Heart left ventricle (tissue), 16 donors: Measurements from ENCODE around the gene TM4SF5. TPM values are rescaled to one million over a fixed set of nuclear protein-coding genes. Genes with fewer than 3 reads are reported as not detected.

Experiments
- ATAC-seq, 4 donors: fragments of 200-7000 bp; cut with Tn5 transposase; one replicate each; pipeline ENCODE4 v1.9.1; 2020 to 2022; ENCODE audit warnings: moderate library complexity in 4 of 4, mild to moderate bottlenecking in 3 of 4, moderate number of reproducible peaks in 1 of 4
- DNase-seq, 5 donors: peaks; one replicate each; pipeline ENCODE4 v3.0.0-alpha.2; 2020
- H3K27ac ChIP-seq, 12 donors: fragments of 200-600 bp; sonication (generic) in 4 of 12; one replicate each; pipeline versions ENCODE4 v1.5.0 to v1.8.0; 2016 to 2022; ENCODE audit warnings: mild to moderate bottlenecking in 2 of 12
- H3K27me3 ChIP-seq, 9 donors: fragments of 200-600 bp; sonication (generic) in 2 of 9; one replicate each; pipeline versions ENCODE4 v1.5.1 to v1.8.0; 2016 to 2022; ENCODE audit warnings: mild to moderate bottlenecking in 3 of 9
- H3K36me3 ChIP-seq, 9 donors: fragments of 200-600 bp; sonication (generic) in 2 of 9; one replicate each; pipeline versions ENCODE4 v1.5.0 to v1.8.0; 2018 to 2022; ENCODE audit warnings: mild to moderate bottlenecking in 2 of 9
- H3K4me1 ChIP-seq, 12 donors: fragments of 200-600 bp; sonication (generic) in 4 of 12; one replicate each; pipeline versions ENCODE4 v1.5.0 to v1.8.0; 2016 to 2022; ENCODE audit warnings: mild to moderate bottlenecking in 3 of 12
- H3K4me3 ChIP-seq, 12 donors: fragments of 200-600 bp; sonication (generic) in 4 of 12; one replicate each; pipeline versions ENCODE4 v1.5.0 to v1.8.0; 2017 to 2022; ENCODE audit warnings: mild to moderate bottlenecking in 9 of 12, moderate library complexity in 4 of 12
- H3K9me3 ChIP-seq, 12 donors: fragments of 200-600 bp; sonication (generic) in 4 of 12; one replicate each; pipeline versions ENCODE4 v1.5.0 to v1.8.0; 2016 to 2022; ENCODE audit warnings: mild to moderate bottlenecking in 1 of 12
- POLR2A ChIP-seq, 2 donors: fragments of 450-650 bp; IDR thresholded peaks; one replicate each; pipeline ENCODE4 v1.6.1; 2017; ENCODE audit warnings: antibody characterized with exemption in 2 of 2, mild to moderate bottlenecking in 2 of 2, moderate library complexity in 2 of 2
- WGBS, 4 donors: extraction: QIAGEN DNeasy Blood & Tissue Kit in 2 of 4; methylation state at CpG; one replicate each; pipeline versions ENCODE4 v1.1.5 to v1.1.7; 2013 to 2018; 5-methylcytosine and 5-hydroxymethylcytosine counted together
- intact Hi-C, 10 donors: fragments of 100-400 bp; cut with DNase I; formaldehyde crosslinking; loops; one replicate each; pipeline versions ENCODE4 v1.11.1 to v1.14.2; 2022
- polyA plus RNA-seq, 2 donors: library from polyadenylated mRNA; stranded (reverse); fragments of 200-250 nt; gene quantifications; one replicate each; pipeline ENCODE4 v1.2.3, GENCODE V29; 2013
- total RNA-seq, 9 donors: library from RNA; depleted of rRNA in 2 of 9; stranded (reverse); fragments of >200 nt in 2 of 9; fragmentation: NEBNext Ultra II Directional in 3 of 9; extraction: Animal tissue kit (Norgen Biotek cat#: 25700) in 3 of 9; gene quantifications; one replicate each; pipeline versions ENCODE4 v1.1.0 to v1.2.4, GENCODE V29; 2016 to 2023
- TF ChIP-seq, protein P1 (sequence below), 12 donors: fragments of 200-600 bp; sonication (generic) in 4 of 12; IDR thresholded peaks; one replicate each; pipeline versions ENCODE4 v1.5.0 to v1.8.0; 2018 to 2022; ENCODE audit warnings: antibody characterized with exemption in 12 of 12, mild to moderate bottlenecking in 5 of 12
- donor health status: ischemic (EF 13 %, LVEDD 7.1; RV severe dilation, severe dysfunction).
- donor health status: healthy with polysubstance abuse.
- donor health status: DM: no; HTN: yes; CAD: no.
- donor health status: DM: no; HTN: no; CAD: no.
- donor health status: ischemic (EF 25% LVEDD 6.9; RV normal size, moderate dysfunction).
- donor health status: ischemic (EF 25% LVEDD 5.7; RV mildly dilated, moderate dysfunction).
- donor health status: healthy.
- donor health status: DM: yes; HTN: yes; CAD: no.
- donor health status: ischemic (EF 35%, LVEDD 5.7; RV mildly dilated, moderate dysfunction).
- donor health status: nonischemic (EF 11% LVEDD 7.7; RV severe dilation, severe dysfunction).
- donor health status: DM: yes; HTN: yes; CAD: no.
- donor health status: PGD.
- donor health status: ischemic (EF 29% LVEDD 5.4; RV normal size, mild dysfunction).
- donor health status: nonischemic (EF 23%, LVEDD 6.1; RV moderate dilation, normal function).

TM4SF5 gene
- total and polyA plus RNA-seq, 11 donors, result not detected

DNA sequence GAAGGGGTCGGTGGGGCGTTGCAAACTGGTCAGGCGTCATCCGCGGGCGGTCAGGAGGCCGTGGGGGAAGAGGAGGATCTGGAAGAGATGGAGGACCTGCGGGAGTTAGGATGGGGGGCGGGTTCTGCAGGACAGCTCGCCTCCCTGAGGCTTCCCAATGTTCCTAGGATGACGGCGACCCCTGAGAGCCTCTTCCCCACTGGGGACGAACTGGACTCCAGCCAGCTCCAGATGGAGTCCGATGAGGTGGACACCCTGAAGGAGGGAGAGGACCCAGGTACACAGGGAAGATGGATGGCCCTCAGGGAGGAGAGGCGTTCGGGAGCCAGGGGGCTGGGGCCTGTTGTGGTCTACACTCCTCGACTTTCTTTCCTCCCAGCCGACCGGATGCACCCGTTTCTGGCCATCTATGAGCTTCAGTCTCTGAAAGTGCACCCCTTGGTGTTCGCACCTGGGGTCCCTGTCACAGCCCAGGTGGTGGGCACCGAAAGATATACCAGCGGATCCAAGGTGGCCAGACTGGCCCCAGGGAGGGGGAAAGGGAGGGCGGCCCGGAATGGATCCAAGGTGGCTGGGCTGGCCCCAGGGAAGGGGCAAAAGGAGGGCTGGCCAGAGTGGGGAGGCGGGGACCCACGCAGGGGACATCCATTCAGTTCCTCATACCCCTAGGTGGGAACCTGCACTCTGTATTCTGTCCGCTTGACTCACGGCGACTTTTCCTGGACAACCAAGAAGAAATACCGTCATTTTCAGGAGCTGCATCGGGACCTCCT is 36.1 kb downstream of the TM4SF5 start:
- peaks cover 6 to 28% (median 16%) of the 10 kb centered on the region in 12 donors for H3K4me1 ChIP-seq
- H3K27ac ChIP-seq, result peak overlapping the region in 9 of 12 donors; percentile 3 to 92 (median 85)
- TF ChIP-seq POLR2A (IDR thresholded peaks at IDR 0.05), result no peak
- TF ChIP-seq, protein P1, sequence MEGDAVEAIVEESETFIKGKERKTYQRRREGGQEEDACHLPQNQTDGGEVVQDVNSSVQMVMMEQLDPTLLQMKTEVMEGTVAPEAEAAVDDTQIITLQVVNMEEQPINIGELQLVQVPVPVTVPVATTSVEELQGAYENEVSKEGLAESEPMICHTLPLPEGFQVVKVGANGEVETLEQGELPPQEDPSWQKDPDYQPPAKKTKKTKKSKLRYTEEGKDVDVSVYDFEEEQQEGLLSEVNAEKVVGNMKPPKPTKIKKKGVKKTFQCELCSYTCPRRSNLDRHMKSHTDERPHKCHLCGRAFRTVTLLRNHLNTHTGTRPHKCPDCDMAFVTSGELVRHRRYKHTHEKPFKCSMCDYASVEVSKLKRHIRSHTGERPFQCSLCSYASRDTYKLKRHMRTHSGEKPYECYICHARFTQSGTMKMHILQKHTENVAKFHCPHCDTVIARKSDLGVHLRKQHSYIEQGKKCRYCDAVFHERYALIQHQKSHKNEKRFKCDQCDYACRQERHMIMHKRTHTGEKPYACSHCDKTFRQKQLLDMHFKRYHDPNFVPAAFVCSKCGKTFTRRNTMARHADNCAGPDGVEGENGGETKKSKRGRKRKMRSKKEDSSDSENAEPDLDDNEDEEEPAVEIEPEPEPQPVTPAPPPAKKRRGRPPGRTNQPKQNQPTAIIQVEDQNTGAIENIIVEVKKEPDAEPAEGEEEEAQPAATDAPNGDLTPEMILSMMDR (IDR thresholded peaks at IDR 0.05), result no peak
- H3K36me3 ChIP-seq, result peaks cover 0 to 28% (median 13%) of the 10 kb centered on the region in 9 donors
- intact Hi-C loops, result loop anchor here in 2 of 10 donors (2.0 to 5.0 kb wide), 2 partner anchors 25 to 75 kb away; partner anchors contain the start of gene MINK1 (in 1 of the 2)
- no peaks in the 10 kb centered on the region for H3K9me3 ChIP-seq
- 33 to 39% (median 36%) methylated on average over 29 to 32 of the region's 32 CpGs for WGBS, 4 donors
- peak in 2 of 4 donors; percentile 1 to 11 for ATAC-seq
- DNase-seq, result peak in 1 of 5 donors; percentile 64
- H3K4me3 ChIP-seq, result peak overlapping the region; percentile 69 to 100 (median 86)
- H3K27me3 ChIP-seq, result no peaks in the 10 kb centered on the region

DNA sequence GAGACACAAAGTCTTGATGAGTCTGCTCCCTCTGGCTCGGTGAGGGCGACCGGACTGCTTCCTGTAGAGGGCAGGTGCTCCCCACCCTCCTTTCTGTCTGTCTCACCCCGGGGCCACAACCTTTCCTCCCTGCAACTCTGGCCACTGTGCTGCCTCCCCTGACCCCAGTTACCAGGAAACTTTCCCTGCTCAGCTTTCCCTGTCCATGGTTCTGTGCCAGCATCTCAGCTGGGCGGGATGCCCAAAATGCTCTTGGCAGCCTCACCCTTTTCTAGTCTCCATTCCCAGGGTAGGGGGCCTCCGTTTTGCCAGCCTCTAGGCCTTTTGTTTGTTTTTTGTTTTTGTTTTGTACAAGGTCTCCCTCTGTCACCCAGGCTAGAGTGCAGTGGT is 36.7 kb downstream of the TM4SF5 start:
- H3K27ac ChIP-seq, result peak overlapping the region in 8 of 12 donors; percentile 3 to 92 (median 40)
- ATAC-seq, result peak; percentile 10 to 59 (median 29)
- peak; percentile 59 to 65 (median 64) for DNase-seq
- TF ChIP-seq, protein P1 (IDR thresholded peaks at IDR 0.05), result no peak
- TF ChIP-seq POLR2A (IDR thresholded peaks at IDR 0.05), result no peak
- WGBS, 4 donors, result 46 to 59% (median 53%) methylated on average over 6 of the region's 6 CpGs
- peaks cover 0 to 28% (median 13%) of the 10 kb centered on the region in 9 donors for H3K36me3 ChIP-seq
- H3K4me1 ChIP-seq, result peaks cover 6 to 32% (median 16%) of the 10 kb centered on the region in 12 donors
- peak overlapping the region in 7 of 12 donors; percentile 69 to 100 (median 86) for H3K4me3 ChIP-seq
- no peaks in the 10 kb centered on the region for H3K9me3 ChIP-seq
- no peaks in the 10 kb centered on the region for H3K27me3 ChIP-seq
- intact Hi-C loops, result loop anchor here in 1 of 10 donors (5.0 kb wide), 1 partner anchor 74 kb away; no protein-coding TSS in a partner anchor

DNA sequence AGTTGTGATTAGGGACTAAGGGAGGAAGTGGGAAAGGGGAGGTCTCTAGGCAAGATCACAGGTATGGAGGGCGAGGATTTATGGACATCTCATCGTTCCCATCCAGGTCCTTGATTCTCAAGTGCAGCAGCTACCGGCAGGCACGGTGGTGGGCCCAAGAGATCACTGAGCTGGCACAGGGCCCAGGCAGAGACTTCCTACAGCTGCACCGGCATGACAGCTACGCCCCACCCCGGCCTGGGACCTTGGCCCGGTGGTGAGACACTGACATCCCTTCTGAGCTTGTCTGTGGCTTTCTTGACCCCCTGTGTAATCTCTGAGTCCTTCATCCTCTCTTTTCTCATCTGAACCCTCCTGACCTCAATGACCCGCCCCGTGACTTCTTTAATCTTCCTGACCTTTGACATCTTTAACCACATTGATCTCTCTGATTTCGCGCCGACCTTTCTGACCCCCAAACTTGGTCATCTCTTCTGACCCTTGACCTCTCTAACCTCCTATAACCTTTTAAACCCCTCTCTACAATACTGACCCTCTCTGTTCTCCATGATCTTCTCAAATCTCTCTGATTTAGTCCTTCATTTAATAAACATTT is 39.1 kb downstream of the TM4SF5 start:
- H3K4me3 ChIP-seq, result no peak overlapping the region
- no peak overlapping the region for H3K27ac ChIP-seq
- no peak for TF ChIP-seq POLR2A (IDR thresholded peaks at IDR 0.05)
- TF ChIP-seq, protein P1 (IDR thresholded peaks at IDR 0.05), result no peak
- 48 to 56% (median 53%) methylated on average over 13 of the region's 13 CpGs for WGBS, 4 donors
- no peaks in the 10 kb centered on the region for H3K27me3 ChIP-seq
- H3K36me3 ChIP-seq, result peaks cover 0 to 43% (median 18%) of the 10 kb centered on the region in 9 donors
- DNase-seq (peak in 2 of 5 donors; percentile 39 to 66), ATAC-seq (no peak)
- H3K9me3 ChIP-seq, result no peaks in the 10 kb centered on the region
- H3K4me1 ChIP-seq, result peaks cover 6 to 32% (median 16%) of the 10 kb centered on the region in 12 donors
- intact Hi-C loops, result no loop called here

DNA sequence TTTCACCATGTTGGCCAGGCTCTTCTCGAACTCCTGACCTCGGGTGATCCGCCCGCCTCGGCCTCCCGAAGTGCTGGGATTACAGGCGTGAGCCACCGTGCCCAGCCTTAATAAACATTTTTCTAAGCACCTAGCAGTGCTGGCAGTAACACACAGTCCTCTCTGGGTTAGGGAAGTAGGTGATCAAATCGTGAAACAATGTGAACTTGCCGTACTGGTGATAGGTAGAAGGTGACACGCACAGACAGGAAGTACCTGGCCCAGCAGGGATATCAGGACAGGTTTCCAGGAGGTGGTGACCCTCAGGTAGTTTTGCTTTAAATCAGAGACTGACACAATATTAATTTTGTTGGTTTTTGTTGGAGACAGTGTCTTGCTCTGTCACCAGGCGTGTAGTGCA is 39.8 kb downstream of the TM4SF5 start:
- ATAC-seq (no peak), DNase-seq (no peak)
- Histone ChIP-seq H3K4me3 (no peak overlapping the region), H3K36me3 (peaks cover 0 to 50% (median 25%) of the 10 kb centered on the region in 9 donors), H3K27me3 (no peaks in the 10 kb centered on the region), H3K27ac (no peak overlapping the region), H3K9me3 (no peaks in the 10 kb centered on the region), H3K4me1 (peaks cover 6 to 27% (median 13%) of the 10 kb centered on the region in 12 donors)
- TF ChIP-seq, protein P1 (IDR thresholded peaks at IDR 0.05), result no peak
- TF ChIP-seq POLR2A (IDR thresholded peaks at IDR 0.05), result no peak
- 88 to 96% (median 92%) methylated on average over 12 of the region's 12 CpGs for WGBS, 4 donors
- intact Hi-C loops, result no loop called here
